Frontal cortex (tissue), 4 donors: Measurements from ENCODE around the gene RXRB. TPM values are rescaled to one million over a fixed set of nuclear protein-coding genes. Genes with fewer than 3 reads are reported as not detected.
"Not testable (repeated sequence)": the region's sequence is repeated elsewhere in the genome, so short reads cannot be mapped to it uniquely, and the experiment has no call there.

Experiments
- DNase-seq, 2 donors: peaks; one replicate each; pipeline ENCODE4 v3.0.0; 2012; ENCODE audit warnings: low spot score in 2 of 2
- FAIRE-seq: peaks from 2 replicates; lab custom pipeline; 2012; peaks lifted over from hg19 to GRCh38; lab: Jason Lieb, UNC
- total RNA-seq: library from RNA; depleted of rRNA; stranded (reverse); fragments of >200 nt; gene quantifications from one replicate; pipeline ENCODE4 v1.2.3, GENCODE V29; 2014
- donor health status: control.
- donor health status: control.
- donor health status: control.

The RXRB gene
- total RNA-seq, 1 donor from 2014 or later: 23.2 TPM

GRCh38 chr6:33167374-33168283 lies 32.8 kb downstream of the RXRB start:
- no peak for DNase-seq
- no peak for FAIRE-seq

- DNase-seq: no peak
- FAIRE-seq: no peak
Observed at GRCh38 chr6:33166811-33167210, 33.7 kb downstream of the RXRB start.

DNA sequence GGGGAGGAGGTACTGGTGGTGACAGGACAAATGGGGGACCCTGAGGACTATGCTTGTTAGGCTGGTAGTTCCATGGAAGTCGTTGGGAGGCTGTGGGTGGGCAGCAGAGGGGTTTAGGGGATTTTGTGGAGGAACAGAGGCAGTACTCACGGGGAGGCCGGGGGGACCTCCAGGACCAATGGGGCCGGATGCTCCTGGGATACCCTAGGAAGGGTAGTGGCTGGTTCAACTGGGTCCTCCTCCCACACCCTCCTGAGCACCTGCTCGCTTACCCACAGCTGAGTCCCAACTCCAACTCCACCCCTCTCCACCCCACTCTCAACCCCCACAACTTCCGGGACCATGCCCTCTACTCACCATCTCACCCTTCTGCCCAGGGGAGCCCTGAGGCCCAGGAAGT lies 34.1 kb downstream of the RXRB start:
- DNase-seq (no peak), FAIRE-seq (no peak)

DNA sequence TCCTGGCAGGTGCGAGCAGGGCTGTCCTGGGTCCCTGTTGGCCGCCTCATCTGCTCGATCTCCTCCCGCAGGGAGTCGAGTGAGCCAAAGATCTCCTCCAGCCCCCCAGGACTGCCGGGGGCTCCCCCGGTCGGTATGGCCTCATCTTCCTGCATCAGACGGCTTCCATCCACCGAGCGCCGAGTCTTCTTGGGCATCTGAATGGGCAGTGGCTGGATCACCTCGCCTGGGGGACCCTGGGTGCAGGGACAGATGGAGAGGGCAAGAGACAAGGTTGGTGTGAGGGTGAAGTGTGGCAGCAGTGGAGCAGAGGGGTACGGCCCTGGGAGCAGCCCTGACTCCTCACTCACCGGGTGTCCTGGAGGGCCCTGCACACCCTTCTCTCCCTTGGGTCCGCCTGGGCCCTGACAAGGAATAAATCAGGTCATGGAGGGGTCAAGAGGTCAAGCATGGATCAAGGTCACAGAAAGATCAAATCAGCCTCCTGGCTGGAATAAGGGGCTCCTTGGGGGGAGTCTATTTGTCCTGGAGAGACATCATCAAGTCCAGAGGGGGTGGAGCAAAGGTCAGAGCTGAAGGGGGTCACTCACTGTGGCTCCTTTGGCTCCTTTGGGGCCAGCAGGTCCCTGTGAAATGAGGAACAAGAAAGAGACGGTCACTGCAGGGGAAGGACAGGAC lies 34.7 kb downstream of the RXRB start:
- no peak for FAIRE-seq
- no peak for DNase-seq

- FAIRE-seq: no peak
- no peak for DNase-seq
Observed at GRCh38 chr6:33164665-33165373, 35.6 kb downstream of the RXRB start.

DNA sequence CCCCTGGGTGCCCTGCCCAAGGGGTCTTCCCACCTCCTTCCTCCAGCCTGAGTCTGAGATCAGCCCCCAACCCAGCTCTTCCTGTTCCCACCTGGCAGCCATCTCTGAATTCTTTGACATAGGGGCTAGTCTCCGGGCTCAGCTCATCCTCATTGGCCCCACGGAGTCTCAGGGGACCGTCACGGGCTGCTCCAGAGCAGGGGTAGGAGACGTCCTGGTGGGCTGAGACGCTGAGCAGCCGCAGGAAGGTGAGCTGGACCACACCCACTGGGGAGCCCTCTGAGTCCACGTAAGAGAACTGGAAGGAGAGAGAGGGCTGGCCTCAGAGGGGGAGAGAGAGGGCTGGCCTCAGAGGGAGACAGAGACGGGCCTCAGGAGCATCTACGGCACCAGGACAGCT lies 36.3 kb downstream of the RXRB start:
- no peak for DNase-seq

DNA sequence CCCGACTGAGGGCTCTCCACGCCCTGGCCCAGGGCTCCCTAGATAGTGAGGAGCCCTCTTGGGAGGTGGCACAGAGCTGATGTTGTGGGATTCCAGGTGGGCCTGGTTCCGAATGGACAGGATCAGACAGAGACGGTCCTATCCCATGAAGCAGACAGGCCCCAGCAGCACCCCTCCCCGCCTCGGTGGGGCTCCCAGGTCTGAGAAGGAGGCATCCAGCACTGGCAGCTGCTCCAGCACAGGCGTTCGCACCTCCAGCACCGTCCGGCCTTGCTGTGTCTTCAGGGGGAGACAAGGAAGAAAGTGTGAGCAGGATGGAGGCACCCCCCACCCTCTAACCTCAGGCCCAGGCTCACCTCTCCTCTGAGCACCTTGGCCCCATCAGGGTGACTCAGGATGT lies 36.9 kb downstream of the RXRB start:
- no peak for FAIRE-seq

More for the DNA sequence above, 36.3 kb downstream of the RXRB start:
- no peak for FAIRE-seq

DNA sequence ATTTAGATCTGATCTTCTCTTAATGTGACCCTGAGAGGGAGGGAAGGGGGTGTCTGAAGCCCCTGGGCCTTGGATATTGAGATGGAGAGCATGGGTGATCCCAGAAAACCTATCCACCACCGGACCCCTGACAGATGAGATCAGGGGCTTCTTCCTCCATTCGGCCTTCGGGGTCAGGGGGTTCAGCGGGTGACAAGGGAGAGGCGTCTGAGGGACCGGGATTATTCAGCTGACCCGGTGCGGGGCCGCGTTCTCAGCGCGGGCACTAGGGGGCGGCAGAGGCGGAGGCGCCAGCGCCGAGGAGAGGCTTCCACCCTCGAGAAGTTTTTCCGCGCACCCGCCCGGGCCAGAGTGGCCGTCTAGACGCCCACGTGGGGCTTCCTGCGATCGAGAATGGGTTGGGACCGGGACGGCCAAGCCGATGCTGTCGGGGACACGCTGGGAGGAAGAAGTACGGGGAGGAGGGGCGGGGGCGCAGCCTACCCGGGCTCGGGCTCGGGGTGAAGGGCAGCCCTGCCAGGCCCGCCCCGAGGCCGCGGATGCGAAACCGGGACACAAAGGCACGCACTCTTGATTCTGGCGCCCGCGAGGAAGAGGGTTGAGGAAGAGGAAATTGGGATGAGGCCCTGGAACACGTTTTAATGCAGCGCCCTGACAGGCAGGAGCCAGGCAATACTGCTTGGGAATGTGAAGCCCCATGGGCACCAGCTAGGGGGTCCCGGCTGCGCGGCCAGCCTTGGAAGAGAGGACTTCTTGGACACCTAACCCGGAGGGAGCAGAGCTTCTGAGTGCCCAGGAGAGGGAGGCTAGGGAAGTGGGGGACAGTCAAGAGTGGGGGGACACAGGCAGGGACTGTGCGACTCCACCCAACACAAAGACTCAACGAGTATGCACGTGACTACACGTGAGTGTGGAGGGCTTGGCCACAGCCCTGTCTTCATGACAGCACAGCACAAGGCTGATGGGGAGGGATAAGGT lies 38.8 kb downstream of the RXRB start:
- DNase-seq (peak; percentile 79 to 93), FAIRE-seq (no peak)

More for the DNA sequence above, 36.9 kb downstream of the RXRB start:
- DNase-seq: peak in 1 of 2 donors; percentile 6

GRCh38 chr6:33160728-33161344 lies 39.6 kb downstream of the RXRB start:
- peak; percentile 35 to 54 for DNase-seq
- no peak for FAIRE-seq

DNA sequence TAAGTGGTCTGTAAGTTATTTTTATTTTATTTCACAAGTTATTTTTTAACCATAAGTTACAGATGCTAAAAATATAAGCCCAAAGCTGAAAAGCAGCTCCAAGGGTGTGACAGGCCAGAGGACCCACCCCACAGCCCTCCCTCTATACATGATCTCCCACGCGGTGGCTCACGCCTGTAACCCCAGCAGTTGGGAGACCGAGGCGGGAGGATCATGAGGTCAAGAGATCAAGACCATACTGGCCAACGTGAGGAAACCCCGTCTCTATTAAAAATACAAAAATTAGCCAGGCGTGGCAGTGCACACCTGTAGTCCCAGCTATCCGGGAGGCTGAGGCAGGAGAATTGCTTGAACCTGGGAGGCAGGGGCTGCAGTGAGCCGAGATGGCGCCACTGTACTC lies 40.4 kb downstream of the RXRB start:
- no peak for FAIRE-seq
- DNase-seq: no peak

DNA sequence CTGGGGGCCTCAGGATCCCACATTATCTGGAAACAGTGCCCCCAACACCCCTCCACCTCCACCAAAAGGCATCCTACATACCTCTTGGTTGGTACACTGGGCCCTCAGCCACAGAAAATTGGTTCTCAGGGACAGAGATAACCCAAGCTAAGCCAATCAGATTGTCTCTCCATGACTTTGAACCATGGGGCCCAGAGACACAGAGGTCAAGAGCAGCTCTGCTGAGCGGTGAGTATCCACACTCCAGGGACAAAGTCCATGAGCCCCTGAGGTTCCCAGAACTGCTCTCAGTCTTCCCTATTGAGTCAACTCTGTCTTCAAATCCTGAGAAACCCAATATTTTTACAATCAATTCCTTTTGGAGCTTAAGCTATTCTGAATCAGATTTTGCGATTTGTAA lies 43.5 kb downstream of the RXRB start:
- DNase-seq (no peak), FAIRE-seq (no peak)

DNA sequence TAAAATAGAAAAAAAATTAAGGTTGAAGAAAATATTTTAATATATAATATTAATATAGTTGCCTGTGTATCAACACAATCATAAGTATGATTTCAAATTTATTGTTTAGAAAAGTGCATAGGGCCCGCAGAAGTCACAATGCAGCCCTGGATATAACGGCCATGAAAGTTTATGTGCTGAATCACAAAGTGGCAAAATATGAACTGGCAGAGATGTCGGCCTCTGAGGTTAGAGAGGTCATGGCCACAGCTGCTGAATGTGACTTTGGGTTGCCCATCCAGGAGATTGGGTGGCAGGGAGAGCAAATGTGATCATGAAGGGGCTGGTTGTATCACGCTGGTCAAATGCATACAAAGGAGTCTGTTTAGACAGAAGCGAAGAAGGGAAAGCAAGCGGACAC lies 43.9 kb downstream of the RXRB start:
- FAIRE-seq: no peak

DNA sequence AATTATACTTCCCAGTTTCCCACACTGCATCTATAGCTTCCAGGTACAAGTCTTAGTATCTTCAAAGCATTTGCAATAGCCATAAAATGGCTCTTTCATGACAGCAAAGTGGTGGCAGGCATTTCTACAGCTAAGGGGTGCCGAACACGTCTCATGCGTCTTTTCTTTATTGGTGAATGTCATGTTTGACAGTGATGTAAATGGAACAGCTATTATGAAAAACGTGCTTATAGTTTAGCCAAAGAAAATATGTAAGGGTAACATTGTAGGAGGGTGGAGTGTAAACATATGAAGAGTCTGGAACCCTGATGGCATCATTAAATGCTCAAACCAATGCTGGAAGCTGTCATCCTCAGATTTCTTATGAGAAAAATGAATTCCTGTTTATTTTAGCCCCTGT lies 46.1 kb downstream of the RXRB start:
- FAIRE-seq: no peak
- no peak for DNase-seq

More for the DNA sequence above, 43.9 kb downstream of the RXRB start:
- no peak for DNase-seq

GRCh38 chr6:33151050-33151449 lies 49.4 kb downstream of the RXRB start:
- no peak for DNase-seq
- FAIRE-seq: no peak

GRCh38 chr6:33150560-33150959 lies 49.9 kb downstream of the RXRB start:
- FAIRE-seq, DNase-seq: not testable (repeated sequence)

- DNase-seq: peak in 1 of 2 donors; percentile 47
- peak; percentile 92 for FAIRE-seq
Observed at GRCh38 chr6:33147807-33148666, 52.4 kb downstream of the RXRB start.

- no peak for DNase-seq
Observed at GRCh38 chr6:33144373-33144772, 56.1 kb downstream of the RXRB start.

More at GRCh38 chr6:33144373-33144772, 56.1 kb downstream of the RXRB start:
- no peak for FAIRE-seq
